Placental pericyte (primary cell): ENCODE measurements around the gene TMEM239. TPM values are rescaled to one million over a fixed set of nuclear protein-coding genes. Genes with fewer than 3 reads are reported as not detected.

Experiments used
- total RNA-seq: library from RNA; depleted of rRNA; stranded (reverse); fragments of >200 nt; gene quantifications from 2 replicates; pipeline ENCODE4 v1.2.3, GENCODE V29; 2012

The TMEM239 gene
- not detected in 2 replicates for total RNA-seq

DNA sequence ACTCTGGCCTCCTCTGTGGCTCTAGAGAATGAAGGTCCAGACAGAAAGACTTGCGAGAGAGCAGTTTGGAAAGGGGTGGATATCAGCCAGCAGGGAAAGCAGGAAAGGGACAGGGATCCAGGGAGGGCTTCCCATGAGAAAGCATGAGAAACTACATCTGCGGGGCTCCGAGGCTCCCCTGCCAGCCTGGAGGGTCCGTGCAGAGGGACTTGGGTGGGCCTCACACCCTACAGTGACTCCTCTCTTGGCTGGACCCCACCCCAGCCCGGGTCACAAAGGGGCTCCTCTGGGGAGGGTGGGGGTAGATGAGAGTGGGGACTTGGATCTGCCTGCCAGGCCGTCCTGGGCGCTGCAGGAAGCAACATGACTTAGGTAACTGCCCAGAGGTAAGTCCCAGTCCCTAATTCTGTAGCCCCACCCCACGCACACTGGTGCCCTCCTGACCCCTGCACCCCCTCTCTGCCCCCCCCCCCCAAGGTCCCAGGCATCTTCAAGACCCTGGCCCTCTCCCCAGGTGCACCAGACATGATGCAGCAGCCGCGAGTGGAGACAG is at the start of gene TMEM239:
Gene TMEM239, plus strand, starts transcription at position 335 of the 553 bp plus-strand sequence. Its CDS starts 191 bp downstream, at position 526.

DNA sequence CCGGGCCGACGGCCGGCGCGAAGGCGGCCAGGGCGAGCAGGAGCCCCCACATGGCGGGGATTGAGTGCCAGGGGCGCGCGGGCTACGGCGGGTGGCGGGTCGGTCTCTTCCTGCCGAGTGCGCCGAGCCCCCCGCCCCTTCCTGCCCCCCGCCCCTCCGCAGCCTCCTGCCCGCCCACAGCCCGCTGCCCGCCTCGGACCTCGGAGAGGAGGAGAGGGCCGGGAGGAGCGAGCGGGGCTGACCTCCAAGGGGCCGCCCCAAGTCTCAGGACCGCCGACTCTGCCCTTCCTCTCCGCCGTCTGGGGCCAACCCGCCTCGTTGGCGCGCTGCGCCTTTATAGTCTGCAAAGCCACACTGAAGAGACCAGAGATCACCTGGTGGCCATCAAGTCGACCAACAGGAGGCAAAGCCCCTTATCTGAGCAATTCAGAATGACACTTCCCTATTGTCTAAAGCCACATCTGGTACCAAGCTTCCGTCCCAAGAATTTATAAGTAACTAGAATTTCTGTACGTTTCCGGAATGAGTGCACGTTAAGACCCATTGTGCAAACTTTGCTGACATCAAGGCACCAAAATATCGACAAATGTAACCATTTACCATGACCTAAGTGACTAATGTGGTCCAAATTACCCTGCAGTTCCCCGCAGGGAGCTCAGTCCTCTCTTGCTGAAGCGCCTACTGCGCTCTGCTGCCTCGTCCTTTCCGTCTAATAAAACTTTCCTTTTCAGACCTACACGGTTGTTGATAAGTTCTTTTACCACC is 15.5 kb upstream of the TMEM239 start, which contains the start of gene CPXM1:
Gene CPXM1, minus strand, starts transcription at position 107 of the 765 bp plus-strand sequence. Its CDS starts 55 bp downstream, at position 52.

DNA sequence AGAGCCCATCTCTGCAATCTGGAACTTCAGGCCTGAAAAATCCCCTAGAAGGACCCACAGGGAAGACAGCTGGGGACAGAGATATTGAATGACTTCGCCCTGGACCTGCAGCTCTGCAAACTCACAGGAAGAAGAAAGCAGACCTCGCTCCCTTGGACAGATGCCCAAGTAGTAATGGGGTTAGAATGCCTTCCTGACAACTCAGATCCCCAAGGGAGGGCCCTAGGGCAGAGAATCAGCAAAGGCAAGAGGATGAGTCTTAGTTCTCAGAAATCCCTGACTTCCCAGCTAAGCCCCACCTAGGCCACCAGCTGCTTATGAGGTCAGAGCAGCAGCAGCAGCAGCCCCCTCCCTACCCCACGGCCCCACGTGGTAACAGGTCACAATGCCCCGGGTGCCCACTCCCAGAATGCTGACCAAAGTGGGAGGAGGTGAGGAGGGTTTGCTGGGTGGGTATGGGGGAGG is 1.5 kb upstream of the TMEM239 start, which contains the start of gene C20orf141:
Gene C20orf141, plus strand, starts transcription at position 401 of the 465 bp plus-strand sequence. CDS start 198 bp downstream, outside the sequence.

DNA sequence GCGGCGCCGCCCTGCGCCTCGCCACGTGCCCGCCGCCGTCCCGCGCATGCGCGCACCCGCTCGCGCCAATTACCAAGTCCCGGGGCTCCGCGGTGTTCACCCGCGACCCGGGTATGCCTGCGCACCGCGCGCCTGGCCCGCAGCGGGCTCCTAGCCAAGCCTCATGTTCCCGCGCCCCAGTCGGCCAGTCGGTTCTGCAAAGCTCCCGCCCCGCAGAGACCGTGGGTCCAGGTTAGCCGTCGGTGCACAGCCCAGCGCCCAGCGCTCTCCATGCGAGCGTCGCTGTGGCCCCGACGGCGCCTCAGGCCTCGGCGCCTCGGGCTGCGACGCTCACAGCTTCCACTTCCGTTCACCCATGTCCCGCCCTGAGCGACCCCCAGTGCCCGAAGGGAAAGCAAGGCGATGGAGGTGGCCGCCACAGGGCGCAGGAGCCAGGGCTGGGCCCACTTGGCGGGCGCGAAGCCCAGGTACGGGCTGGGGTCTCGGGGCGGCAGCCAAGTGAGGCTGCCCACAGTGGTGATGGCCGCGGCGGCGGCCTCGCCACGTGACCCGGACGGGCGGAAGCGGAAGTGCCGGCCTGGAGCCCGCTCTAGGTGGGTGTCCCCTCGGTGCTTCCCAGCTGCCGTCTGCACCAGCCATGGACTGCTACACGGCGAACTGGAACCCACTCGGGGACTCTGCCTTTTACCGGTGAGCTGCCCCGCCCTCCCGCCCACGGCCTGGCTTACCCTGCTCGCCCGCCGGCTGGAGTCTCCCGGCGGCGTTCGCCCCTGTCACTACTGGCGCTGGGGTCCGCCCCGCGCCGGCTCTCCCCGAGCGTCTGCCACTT is 24.2 kb downstream of the TMEM239 start, which contains the start of the genes PCED1A and VPS16:
Gene PCED1A, minus strand, starts transcription at position 518 of the 829 bp plus-strand sequence. CDS start 743 bp downstream, outside the sequence.
Gene VPS16, plus strand, starts transcription at position 608 of the 829 bp plus-strand sequence. Its CDS starts 30 bp downstream, at position 638.

Other genes starting within 250 kb of the TMEM239 start
- gene NOP56, start 163.7 kb upstream of the TMEM239 start, total RNA-seq = 148 and 182 TPM in 2 replicates
- 98.4 and 113 TPM in 2 replicates for gene IDH3B, start 152.1 kb upstream of the TMEM239 start, total RNA-seq
- gene EBF4, start 123.6 kb upstream of the TMEM239 start, total RNA-seq = 1.0 and 1.1 TPM in 2 replicates
- gene CPXM1, start 15.7 kb upstream of the TMEM239 start, total RNA-seq = 0.72 and 1.5 TPM in 2 replicates
- not detected in 2 replicates for gene C20orf141, start 1.4 kb upstream of the TMEM239 start, total RNA-seq
- 23.0 TPM in 2 replicates for gene PCED1A, start 24.3 kb downstream of the TMEM239 start, total RNA-seq
- gene VPS16, start 24.4 kb downstream of the TMEM239 start, total RNA-seq = 30.0 and 48.0 TPM in 2 replicates
- gene PTPRA, start 57.1 kb downstream of the TMEM239 start, total RNA-seq = 29.1 and 40.9 TPM in 2 replicates
- 0.29 TPM in 1 of 2 replicates, not detected in the other for gene GNRH2, start 227.3 kb downstream of the TMEM239 start, total RNA-seq
- gene MRPS26, start 229.7 kb downstream of the TMEM239 start, total RNA-seq = 27.8 and 28.4 TPM in 2 replicates